H9 (cell line): ENCODE data around the gene MS4A7. TPM values are rescaled to one million over a fixed set of nuclear protein-coding genes. Genes with fewer than 3 reads are reported as not detected.

Experiments used
- DNase-seq: peaks from one replicate; pipeline ENCODE4 v3.0.0-alpha.2; 2017
- H2AFZ ChIP-seq: one replicate; pipeline ENCODE4 v1.6.1; 2013; ENCODE audit warnings: mild to moderate bottlenecking, low read length, control low read depth, moderate library complexity
- H2AK5ac ChIP-seq: 2 replicates; pipeline ENCODE4 v1.6.1; 2013; ENCODE audit warnings: low read length, control low read depth, mixed read lengths; ENCODE audit not compliant: insufficient read length
- H2BK120ac ChIP-seq: one replicate; pipeline ENCODE4 v1.6.1; 2013; ENCODE audit warnings: low read depth, mild to moderate bottlenecking, low read length, control low read depth, inconsistent platforms; ENCODE audit not compliant: poor library complexity, severe bottlenecking
- H2BK12ac ChIP-seq: 2 replicates; pipeline ENCODE4 v1.6.1; 2013; ENCODE audit warnings: low read length, control low read depth, mixed read lengths, low read depth; ENCODE audit not compliant: insufficient read length
- H2BK15ac ChIP-seq: 2 replicates; pipeline ENCODE4 v1.6.1; 2013; ENCODE audit warnings: low read depth, low read length, control low read depth
- H2BK20ac ChIP-seq: one replicate; pipeline ENCODE4 v1.6.1; 2013; ENCODE audit warnings: low read depth, mild to moderate bottlenecking, low read length, control low read depth, inconsistent platforms; ENCODE audit not compliant: poor library complexity, severe bottlenecking
- H2BK5ac ChIP-seq: 2 replicates; pipeline ENCODE4 v1.6.1; 2013; ENCODE audit warnings: low read length, control low read depth, mixed read lengths; ENCODE audit not compliant: insufficient read length
- H3K14ac ChIP-seq: 2 replicates; pipeline ENCODE4 v1.6.1; 2013; ENCODE audit warnings: low read length, control low read depth; ENCODE audit not compliant: insufficient read depth
- H3K18ac ChIP-seq: 2 replicates; pipeline ENCODE4 v1.6.1; 2013; ENCODE audit warnings: low read depth, mild to moderate bottlenecking, mixed read lengths, low read length, control low read depth; ENCODE audit not compliant: insufficient read length
- H3K23ac ChIP-seq: 2 replicates; pipeline ENCODE4 v1.6.1; 2013; ENCODE audit warnings: low read length, control low read depth, mixed read lengths, low read depth; ENCODE audit not compliant: insufficient read length
- H3K23me2 ChIP-seq: 2 replicates; pipeline ENCODE4 v1.6.1; 2013; ENCODE audit warnings: low read depth, mild to moderate bottlenecking, mixed read lengths, low read length, control low read depth; ENCODE audit not compliant: insufficient read length, poor library complexity, severe bottlenecking
- H3K27ac ChIP-seq: 2 replicates; pipeline ENCODE4 v1.5.1; 2013; ENCODE audit warnings: low read length, control low read depth, mixed read lengths, low read depth; ENCODE audit not compliant: insufficient read length
- H3K27me3 ChIP-seq: 2 replicates; pipeline ENCODE4 v1.6.1; 2013; ENCODE audit warnings: low read length, control low read depth, inconsistent platforms; ENCODE audit not compliant: insufficient read depth
- H3K4ac ChIP-seq: 2 replicates; pipeline ENCODE4 v1.6.1; 2013; ENCODE audit warnings: low read depth, mild to moderate bottlenecking, control low read depth, inconsistent platforms, low read length, moderate library complexity
- H3K4me1 ChIP-seq: 2 replicates; pipeline ENCODE4 v1.6.1; 2013; ENCODE audit warnings: low read length, control low read depth, inconsistent platforms; ENCODE audit not compliant: insufficient read depth
- H3K4me2 ChIP-seq: 2 replicates; pipeline ENCODE4 v1.6.1; 2013; ENCODE audit warnings: low read length, control low read depth, mixed read lengths; ENCODE audit not compliant: insufficient read length, insufficient read depth
- H3K56ac ChIP-seq: 2 replicates; pipeline ENCODE4 v1.6.1; 2013; ENCODE audit warnings: low read depth, mild to moderate bottlenecking, mixed read lengths, low read length, control low read depth; ENCODE audit not compliant: insufficient read length
- H3K79me1 ChIP-seq: 2 replicates; pipeline ENCODE4 v1.6.1; 2013; ENCODE audit warnings: low read depth, mild to moderate bottlenecking, moderate library complexity, low read length, control low read depth, inconsistent platforms; ENCODE audit not compliant: insufficient read depth, poor library complexity, severe bottlenecking
- H3K79me2 ChIP-seq: 2 replicates; pipeline ENCODE4 v1.6.1; 2013; ENCODE audit warnings: low read length, control low read depth, inconsistent platforms; ENCODE audit not compliant: insufficient read depth
- H3K9ac ChIP-seq: 2 replicates; pipeline ENCODE4 v1.6.1; 2013; ENCODE audit warnings: low read length, control low read depth, mixed read lengths; ENCODE audit not compliant: insufficient read length; ENCODE audit errors: extremely low read depth
- H3K9me3 ChIP-seq: one replicate; pipeline ENCODE4 v1.6.1; 2013; ENCODE audit warnings: low read depth, low read length, inconsistent platforms; ENCODE audit not compliant: control insufficient read depth
- H3T11ph ChIP-seq: one replicate; pipeline ENCODE4 v1.6.1; 2013; ENCODE audit warnings: mild to moderate bottlenecking, low read length, control low read depth, inconsistent platforms
- H4K20me1 ChIP-seq: one replicate; pipeline ENCODE4 v1.6.1; 2013; ENCODE audit not compliant: control insufficient read depth, insufficient read length, insufficient read depth
- H4K5ac ChIP-seq: 2 replicates; pipeline ENCODE4 v1.6.1; 2013; ENCODE audit warnings: low read depth, mild to moderate bottlenecking, mixed read lengths, low read length, control low read depth; ENCODE audit not compliant: insufficient read length
- H4K8ac ChIP-seq: replicated peaks from 2 replicates; pipeline ENCODE4 v1.6.1; 2013; ENCODE audit warnings: low read length, control low read depth, mixed read lengths, low read depth; ENCODE audit not compliant: insufficient read length
- H4K91ac ChIP-seq: 2 replicates; pipeline ENCODE4 v1.6.1; 2013; ENCODE audit warnings: low read depth, mild to moderate bottlenecking, moderate library complexity, mixed read lengths, low read length, control low read depth; ENCODE audit not compliant: insufficient read length
- H3K27ac Mint-ChIP-seq, 3 experiments: 2 replicates in 2 of 3; 3 replicates in 1 of 3; pipeline ENCODE4 v1.8.0; 2020 to 2021; ENCODE audit warnings: mixed read lengths in 3 of 3, mild to moderate bottlenecking in 1 of 3, moderate library complexity in 1 of 3
- H3K27me3 Mint-ChIP-seq: 2 replicates; pipeline ENCODE4 v1.8.0; 2021; ENCODE audit warnings: low read depth, mild to moderate bottlenecking, moderate library complexity, mixed read lengths
- H3K36me3 Mint-ChIP-seq, 3 experiments: 2 replicates in 2 of 3; 3 replicates in 1 of 3; pipeline ENCODE4 v1.8.0; 2020 to 2021; ENCODE audit warnings: low read depth in 3 of 3, mixed read lengths in 3 of 3; ENCODE audit not compliant: insufficient read depth in 1 of 3
- H3K4me1 Mint-ChIP-seq, 2 experiments: 2 replicates each; pipeline ENCODE4 v1.8.0; 2020; ENCODE audit warnings: mixed read lengths in 2 of 2
- H3K4me3 Mint-ChIP-seq, 2 experiments: 2 replicates in 1 of 2; 3 replicates in 1 of 2; pipeline ENCODE4 v1.8.0; 2020 to 2021; ENCODE audit warnings: mild to moderate bottlenecking in 2 of 2, mixed read lengths in 2 of 2, moderate library complexity in 1 of 2
- H3K9me3 Mint-ChIP-seq, 2 experiments: 2 replicates in 1 of 2; 3 replicates in 1 of 2; pipeline ENCODE4 v1.8.0; 2020; ENCODE audit warnings: mild to moderate bottlenecking in 2 of 2, mixed read lengths in 2 of 2, moderate library complexity in 1 of 2
- WGBS: extraction: QIAGEN DNeasy Blood & Tissue Kit; methylation state at CpG from one replicate; pipeline ENCODE4 v1.1.7; 2013; ENCODE audit warnings: missing lambda C conversion rate, low lambda C conversion rate, mixed read lengths; ENCODE audit not compliant: insufficient read length; ENCODE audit errors: extremely low coverage; 5-methylcytosine and 5-hydroxymethylcytosine counted together
- total RNA-seq: library from RNA; stranded (reverse); gene quantifications from 2 replicates; pipeline ENCODE4 v1.2.1, GENCODE V29; 2021
- TF ChIP-seq, protein P1 (sequence below): fragments of 200-600 bp; sonication (generic); conservative IDR thresholded peaks from 3 replicates; pipeline ENCODE4 v1.8.0; 2021; ENCODE audit warnings: antibody characterized with exemption, mild to moderate bottlenecking

Gene MS4A7
- total RNA-seq, 1 experiment from 2014 or later = not detected

DNA sequence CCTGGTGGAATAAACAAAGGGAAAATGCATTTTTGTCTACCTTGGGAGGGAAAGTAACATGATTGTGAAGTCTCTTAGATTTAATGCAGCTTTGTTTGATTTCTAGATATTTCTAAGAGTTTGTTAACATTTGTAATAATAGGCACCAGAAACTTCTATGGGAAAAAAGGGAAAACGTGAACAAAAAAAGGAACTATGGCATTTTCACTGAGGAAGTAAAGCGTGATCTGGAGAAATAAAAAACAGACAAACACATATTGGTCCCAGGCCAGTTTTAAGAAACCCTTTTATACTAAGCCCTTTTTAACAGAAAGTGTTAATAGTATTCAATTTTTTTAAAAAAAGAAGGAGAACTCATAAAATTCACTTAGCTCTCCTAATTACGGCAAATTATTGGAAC is 6.9 kb upstream of the MS4A7 start:
- Histone ChIP-seq H2BK12ac (no peak overlapping the region), H2BK120ac (no peak overlapping the region), H2BK20ac (no peak overlapping the region)

More for the DNA sequence above, 6.9 kb upstream of the MS4A7 start:
- no peaks in the 10 kb centered on the region for H3K27me3 ChIP-seq
- no peak overlapping the region for H3K27ac ChIP-seq
- H4K8ac ChIP-seq = no peak overlapping the region
- Mint-ChIP-seq H3K4me3 (no peak overlapping the region), H3K27me3 (no peaks in the 10 kb centered on the region; the same call in 1 of the 2 replicates), H3K36me3 (peaks cover 2 to 18% (median 8%) of the 10 kb centered on the region in 3 experiments; a peak in 4 of 7 replicates), H3K9me3 (peaks cover 5 to 6% of the 10 kb centered on the region in 2 experiments; a peak in 4 of 5 replicates), H3K4me1 (peaks cover 17 to 35% of the 10 kb centered on the region in 2 experiments), H3K27ac (no peak overlapping the region)
- no peak for DNase-seq
- no CpG with 5 or more reads among the region's 3 CpGs for WGBS
- no peak overlapping the region for H2BK15ac ChIP-seq
- H2AK5ac ChIP-seq = no peak overlapping the region
- no peak overlapping the region for H3K23ac ChIP-seq
- H3K4me2 ChIP-seq = no peak overlapping the region
- H4K5ac ChIP-seq = no peak overlapping the region
- no peak overlapping the region for H3K56ac ChIP-seq
- no peak overlapping the region for H3K18ac ChIP-seq
- no peaks in the 10 kb centered on the region for H3K79me2 ChIP-seq
- H4K91ac ChIP-seq = no peak overlapping the region
- H3K23me2 ChIP-seq = no peaks in the 10 kb centered on the region
- TF ChIP-seq, protein P1, sequence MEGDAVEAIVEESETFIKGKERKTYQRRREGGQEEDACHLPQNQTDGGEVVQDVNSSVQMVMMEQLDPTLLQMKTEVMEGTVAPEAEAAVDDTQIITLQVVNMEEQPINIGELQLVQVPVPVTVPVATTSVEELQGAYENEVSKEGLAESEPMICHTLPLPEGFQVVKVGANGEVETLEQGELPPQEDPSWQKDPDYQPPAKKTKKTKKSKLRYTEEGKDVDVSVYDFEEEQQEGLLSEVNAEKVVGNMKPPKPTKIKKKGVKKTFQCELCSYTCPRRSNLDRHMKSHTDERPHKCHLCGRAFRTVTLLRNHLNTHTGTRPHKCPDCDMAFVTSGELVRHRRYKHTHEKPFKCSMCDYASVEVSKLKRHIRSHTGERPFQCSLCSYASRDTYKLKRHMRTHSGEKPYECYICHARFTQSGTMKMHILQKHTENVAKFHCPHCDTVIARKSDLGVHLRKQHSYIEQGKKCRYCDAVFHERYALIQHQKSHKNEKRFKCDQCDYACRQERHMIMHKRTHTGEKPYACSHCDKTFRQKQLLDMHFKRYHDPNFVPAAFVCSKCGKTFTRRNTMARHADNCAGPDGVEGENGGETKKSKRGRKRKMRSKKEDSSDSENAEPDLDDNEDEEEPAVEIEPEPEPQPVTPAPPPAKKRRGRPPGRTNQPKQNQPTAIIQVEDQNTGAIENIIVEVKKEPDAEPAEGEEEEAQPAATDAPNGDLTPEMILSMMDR = no peak
- H3K4ac ChIP-seq = no peak overlapping the region
- H3K9ac ChIP-seq = no peak overlapping the region
- no peak overlapping the region for H3K14ac ChIP-seq
- no peak overlapping the region for H2BK5ac ChIP-seq
- H2AFZ ChIP-seq = no peak overlapping the region
- H3K79me1 ChIP-seq = no peaks in the 10 kb centered on the region
- no peaks in the 10 kb centered on the region for H3K4me1 ChIP-seq
- no peak overlapping the region for H3T11ph ChIP-seq
- no peaks in the 10 kb centered on the region for H3K9me3 ChIP-seq
- H4K20me1 ChIP-seq = no peaks in the 10 kb centered on the region
